Measurements from ENCODE around the gene RANGAP1. TPM values are rescaled to one million over a fixed set of nuclear protein-coding genes. Genes with fewer than 3 reads are reported as not detected.

The RANGAP1 gene
- total RNA-seq, 1 donor from 2014 or later, result 46.2 TPM

DNA sequence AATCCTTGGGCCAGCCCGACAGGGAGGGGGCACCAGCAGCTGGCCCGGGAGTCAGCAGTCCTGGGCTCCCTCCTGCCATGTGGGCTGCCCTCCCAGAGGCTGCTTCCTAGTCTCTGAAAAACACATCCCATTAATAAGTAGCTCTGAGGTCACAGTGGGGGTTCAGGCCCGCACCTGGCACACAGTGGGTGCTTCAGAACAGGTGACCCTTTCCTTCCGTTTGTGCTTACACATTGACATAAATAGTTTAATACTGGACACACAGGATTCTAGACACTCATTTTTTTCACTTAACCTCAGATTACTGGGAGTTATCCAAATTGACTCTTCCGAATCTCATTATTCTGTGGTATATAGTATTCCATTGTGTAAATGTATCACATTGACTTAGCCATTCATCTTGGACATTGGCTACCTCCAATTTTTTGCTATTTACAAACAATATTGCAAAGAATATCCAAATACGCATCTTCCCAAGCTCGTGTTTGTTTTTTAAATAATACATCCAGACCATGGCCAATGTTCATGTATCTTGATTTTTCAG is 44.8 kb downstream of the RANGAP1 start:
- ATAC-seq (no peak), DNase-seq (no peak)
- intact Hi-C loops (cut with micrococcal nuclease), result no loop called here

DNA sequence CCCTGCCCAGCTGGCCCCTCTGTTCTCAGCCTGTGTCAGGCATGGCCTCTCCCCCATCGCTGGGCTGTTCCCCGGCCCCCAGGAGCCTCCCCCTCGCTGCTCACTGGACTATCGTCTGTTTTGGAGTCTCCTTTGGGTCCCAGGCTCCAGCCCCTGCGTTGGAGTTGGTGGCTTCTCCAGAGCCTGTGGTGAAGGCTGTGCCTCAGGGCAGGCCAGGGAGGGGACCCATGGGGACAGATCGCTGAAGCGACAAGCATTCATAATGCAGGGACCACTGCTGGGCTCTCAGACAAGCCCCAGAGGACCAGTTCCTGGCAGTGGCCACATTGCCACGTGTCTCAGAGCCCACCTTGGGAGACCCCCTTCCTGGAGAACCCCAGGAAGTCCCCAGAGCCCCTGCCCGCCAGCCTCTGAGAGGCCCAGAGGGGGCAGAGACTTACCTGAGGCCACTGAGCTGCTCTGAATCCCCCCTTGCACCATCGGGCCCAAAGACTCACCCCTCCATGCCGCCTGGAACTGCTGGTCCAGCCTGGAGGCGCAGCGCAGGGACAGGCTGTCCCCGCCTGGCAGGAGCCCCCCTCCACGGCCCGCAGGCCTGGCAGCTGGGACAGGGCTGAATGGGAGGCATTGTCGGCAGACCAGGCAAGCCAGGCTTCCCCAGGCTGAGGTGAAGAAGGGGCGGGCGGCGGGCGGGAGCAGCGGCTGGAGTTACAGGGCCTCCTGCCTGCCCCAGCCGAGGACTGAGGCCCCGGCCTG is 45.4 kb downstream of the RANGAP1 start, which contains the start of gene CHADL:
Gene CHADL (minus strand): TSS at position 555 of the 756 bp plus-strand sequence. CDS start 50 bp downstream, at position 505.
- intact Hi-C loops (cut with micrococcal nuclease), result no loop called here
- DNase-seq (peak; percentile 58), ATAC-seq (peak; percentile 13)

- no peak for DNase-seq
- intact Hi-C loops (cut with micrococcal nuclease), result no loop called here
- ATAC-seq, result no peak
Measured at GRCh38 chr22:41239443-41240128, 46.4 kb downstream of the RANGAP1 start.

GRCh38 chr22:41238570-41239442 is 47.2 kb downstream of the RANGAP1 start:
- DNase-seq (no peak), ATAC-seq (no peak)
- intact Hi-C loops (cut with micrococcal nuclease), result no loop called here

- ATAC-seq, result peak; percentile 67
- intact Hi-C loops (cut with micrococcal nuclease), result no loop called here
- peak; percentile 86 for DNase-seq
Measured at GRCh38 chr22:41237707-41238569, 48.0 kb downstream of the RANGAP1 start.

DNA sequence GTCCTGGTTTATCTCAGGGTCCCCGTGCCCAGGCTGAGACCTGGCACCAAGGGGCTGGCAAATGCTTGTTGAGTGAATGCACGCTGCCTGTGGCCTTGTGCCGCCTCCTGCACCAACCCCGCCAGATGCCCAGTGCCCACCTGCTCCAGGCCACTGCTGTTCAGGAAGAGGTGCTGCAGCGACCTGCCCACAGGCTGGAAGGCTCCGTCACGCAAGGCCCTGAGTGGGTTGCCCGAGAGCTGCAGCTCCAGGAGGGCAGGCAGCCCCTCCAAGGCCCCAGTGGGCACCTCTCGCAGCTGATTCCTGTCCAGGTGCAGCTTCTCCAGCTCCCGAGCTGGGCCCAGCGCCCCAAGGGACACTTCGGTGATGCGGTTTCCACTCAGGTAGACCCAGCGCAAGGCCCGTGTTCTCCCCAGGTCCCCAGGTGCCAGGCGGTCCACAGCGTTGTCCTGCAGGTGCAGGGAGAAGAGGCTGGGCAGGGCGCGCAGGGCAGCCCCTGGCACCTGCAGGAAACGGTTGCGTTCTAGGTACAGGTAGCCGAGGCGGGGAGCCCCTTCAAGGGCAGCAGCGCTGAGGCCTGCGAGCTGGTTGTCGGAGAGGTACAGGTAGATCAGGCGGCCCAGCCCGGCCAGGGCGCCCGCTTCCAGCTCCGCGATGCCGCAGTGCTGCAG is 48.8 kb downstream of the RANGAP1 start:
- intact Hi-C loops (cut with micrococcal nuclease), result no loop called here
- ATAC-seq (no peak), DNase-seq (no peak)

DNA sequence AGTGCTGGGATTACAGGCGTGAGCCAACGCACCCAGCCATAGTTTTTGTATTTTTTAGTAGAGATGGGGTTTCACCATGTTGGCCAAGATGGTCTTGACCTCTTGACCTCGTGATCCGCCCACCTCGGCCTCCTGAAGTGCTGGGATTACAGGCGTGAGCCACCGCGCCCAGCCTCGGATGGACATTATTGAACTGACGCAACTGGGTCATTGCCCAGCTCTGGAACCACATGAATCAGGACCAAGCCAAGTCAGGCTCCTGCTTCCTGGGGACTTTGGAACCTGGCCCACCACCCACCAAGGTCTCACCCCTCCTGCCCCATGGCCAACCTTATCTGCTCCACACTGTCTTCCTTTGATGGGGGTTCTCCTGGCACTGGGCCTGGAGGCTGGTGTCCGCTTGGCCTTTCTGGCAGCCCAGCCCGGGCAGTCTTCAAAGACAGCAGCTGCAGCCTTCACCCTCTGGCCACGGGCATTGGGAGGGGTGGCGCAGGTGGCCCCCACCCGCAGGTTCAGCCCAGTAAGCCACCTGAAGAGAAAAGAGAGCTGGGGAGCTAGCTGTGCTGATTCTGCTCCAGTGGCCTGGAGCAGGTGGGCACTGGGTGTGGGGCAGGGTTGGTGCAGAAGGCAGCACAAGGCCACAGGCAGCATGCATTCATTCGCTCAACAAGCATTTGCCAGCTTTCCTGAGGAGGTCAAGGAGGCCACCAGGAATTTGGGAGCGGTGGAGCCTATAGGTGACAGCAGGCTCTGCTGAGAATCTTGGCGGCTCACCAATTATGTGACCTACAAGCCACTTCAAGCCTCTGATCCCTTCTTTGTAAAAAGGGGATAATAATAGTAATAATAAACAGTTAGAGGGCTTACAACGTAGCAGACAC is 50.9 kb downstream of the RANGAP1 start:
- ATAC-seq (peak; percentile 27), DNase-seq (no peak)
- intact Hi-C loops (cut with micrococcal nuclease), result no loop called here

DNA sequence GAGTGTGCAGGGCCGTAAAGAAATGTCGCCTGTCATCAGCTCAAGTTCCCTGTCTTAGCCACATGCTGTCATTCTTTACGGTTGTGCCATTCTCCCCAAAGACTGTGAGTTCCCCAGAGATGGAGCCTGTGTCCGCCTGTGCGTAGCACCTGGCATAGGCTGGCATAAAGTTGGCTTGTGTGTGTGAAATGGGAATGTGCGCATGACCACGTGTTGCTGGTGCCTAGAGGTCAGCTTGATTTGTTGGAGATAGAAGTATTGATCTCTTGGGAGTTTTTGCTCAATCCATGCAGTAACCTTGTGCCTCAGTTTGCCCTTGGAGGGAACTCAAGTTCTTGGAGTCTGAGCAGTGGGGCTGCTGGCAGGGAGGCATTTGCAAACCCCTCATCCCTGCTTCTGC is 54.6 kb downstream of the RANGAP1 start:
- DNase-seq, result no peak
- intact Hi-C loops (cut with micrococcal nuclease), result no loop called here

GRCh38 chr22:41230401-41230785 is 55.6 kb downstream of the RANGAP1 start:
- intact Hi-C loops (cut with micrococcal nuclease), result no loop called here
- no peak for DNase-seq
- no peak for ATAC-seq

More for the DNA sequence above, 54.6 kb downstream of the RANGAP1 start:
- no peak for ATAC-seq

DNA sequence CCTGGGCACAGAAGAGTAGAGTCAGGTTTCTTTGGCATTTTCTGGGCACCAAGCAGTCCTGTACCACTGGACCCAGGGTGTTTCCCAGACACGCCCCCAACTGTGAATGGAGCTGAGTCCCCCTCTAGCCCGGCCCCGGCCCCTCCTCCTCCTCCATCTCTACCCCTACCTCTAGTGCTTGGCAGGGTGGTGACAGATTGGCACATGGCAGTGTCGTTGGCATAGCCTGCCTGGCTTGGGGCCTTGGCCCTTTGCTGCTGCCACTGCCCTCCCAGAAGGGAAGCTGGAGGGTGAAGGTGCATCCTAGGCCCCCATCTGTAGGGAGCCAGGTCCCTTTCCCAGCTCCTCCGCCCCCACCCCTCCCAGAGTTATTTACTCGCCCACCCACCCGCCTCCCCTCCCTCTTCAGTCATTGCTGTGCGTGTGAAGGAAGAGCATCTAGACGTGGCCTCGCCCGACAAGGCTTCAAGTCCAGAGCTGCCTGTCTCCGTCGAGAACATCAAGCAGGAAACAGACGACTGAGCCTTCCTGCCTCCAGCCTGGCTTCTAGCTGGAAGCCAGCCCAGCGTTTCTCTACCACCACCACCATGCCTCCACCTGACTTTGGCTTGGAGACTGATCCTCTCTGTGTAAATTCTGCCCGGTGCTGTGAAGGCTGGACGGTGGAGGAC is 56.1 kb downstream of the RANGAP1 start:
- DNase-seq (peak; percentile 81), ATAC-seq (peak; percentile 86)
- intact Hi-C loops (cut with micrococcal nuclease), result no loop called here

- intact Hi-C loops (cut with micrococcal nuclease), result no loop called here
- DNase-seq (no peak), ATAC-seq (no peak)
Measured at GRCh38 chr22:41229215-41229614, 56.8 kb downstream of the RANGAP1 start.

DNA sequence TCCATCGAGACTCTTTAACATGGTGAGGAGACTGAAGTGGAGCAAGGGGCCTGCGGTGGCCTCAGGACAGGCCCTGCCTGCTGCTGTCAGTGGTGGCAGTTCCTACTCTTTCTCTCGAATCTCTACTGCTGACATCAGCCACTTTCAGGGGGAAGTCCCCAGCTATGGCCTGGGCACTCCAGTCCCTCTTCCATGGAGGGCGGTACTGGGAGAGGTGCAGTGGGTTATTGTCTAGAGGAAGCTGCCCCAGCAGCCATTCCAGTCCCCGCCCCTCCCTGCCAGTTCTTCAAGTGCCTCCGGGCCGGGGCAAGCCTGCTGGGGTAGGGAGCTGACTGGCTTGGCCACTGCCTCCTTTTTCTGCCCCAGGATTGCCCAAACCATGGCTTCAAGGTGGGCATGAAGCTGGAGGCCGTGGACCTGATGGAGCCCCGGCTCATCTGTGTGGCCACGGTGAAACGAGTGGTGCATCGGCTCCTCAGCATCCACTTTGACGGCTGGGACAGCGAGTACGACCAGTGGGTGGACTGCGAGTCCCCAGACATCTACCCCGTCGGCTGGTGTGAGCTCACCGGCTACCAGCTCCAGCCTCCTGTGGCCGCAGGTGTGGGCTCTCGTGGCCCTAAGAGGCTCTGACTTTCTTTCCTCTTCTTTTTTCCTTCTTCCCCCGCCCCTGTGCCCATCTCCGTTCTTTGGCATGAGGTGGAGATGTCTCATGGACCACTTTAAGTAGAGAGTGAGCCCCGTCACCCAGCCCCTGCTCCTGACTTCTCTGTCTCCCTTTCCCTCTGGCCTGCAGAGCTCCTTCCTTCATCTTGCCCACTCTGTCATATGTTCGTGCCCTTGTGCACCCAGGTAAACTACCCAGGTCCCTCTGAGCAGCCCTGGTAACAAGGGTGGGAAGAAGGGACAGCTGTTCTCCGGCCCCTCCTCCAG is 59.0 kb downstream of the RANGAP1 start:
- DNase-seq, result peak; percentile 53
- intact Hi-C loops (cut with micrococcal nuclease), result no loop called here
- ATAC-seq, result peak; percentile 11

DNA sequence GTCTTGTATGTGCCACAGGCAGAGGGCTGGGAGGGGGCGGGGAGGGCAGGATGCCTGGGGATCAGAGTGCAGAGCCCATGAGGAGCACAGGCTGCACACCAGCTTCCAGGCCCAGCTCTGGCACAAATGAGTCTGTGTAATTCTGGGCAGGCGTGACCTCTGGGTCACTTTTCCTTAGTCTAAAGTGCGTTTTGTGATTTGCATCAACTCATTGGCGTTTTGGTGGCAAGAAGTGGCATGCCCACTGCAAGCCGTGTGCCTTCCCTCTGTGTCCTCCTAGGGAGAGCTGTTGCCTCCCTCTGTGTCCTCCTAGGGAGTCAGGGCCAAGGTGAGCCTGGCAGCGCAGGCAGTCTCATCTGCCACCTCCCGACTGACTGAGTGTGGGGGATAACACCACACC is 62.5 kb downstream of the RANGAP1 start:
- DNase-seq (no peak), ATAC-seq (no peak)
- intact Hi-C loops (cut with micrococcal nuclease), result no loop called here

DNA sequence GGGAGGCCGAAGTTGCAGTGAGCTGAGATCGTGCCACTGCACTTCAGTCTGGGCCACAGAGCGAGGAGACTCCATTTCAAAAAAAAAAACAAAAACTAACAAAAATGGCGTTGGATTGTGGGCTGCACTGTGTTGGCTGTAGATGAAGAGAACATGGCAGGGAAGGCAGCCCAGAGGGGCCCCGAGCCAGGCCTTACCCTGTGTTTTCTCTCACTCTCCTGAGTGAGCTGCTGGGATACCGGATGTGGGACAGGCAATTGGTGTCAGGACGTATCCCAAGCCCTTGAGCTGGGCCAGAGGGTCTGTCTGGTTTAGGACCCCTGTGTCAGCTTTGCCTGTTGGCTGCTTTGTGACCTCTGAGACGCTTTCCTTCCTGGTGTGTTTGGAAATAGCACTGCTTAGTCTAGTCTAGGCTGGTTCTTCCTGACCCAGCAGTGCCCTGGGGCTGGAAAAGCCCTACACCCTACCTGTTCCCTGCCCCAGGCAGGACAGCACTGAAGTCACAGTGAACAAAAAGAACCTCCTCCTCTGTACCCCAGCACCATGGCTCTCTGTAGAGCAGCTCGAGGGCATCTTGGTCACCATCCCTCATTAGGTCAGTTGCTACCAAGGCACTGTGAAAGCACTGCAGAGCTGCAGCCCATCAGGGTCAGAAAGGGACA is 63.0 kb downstream of the RANGAP1 start:
- intact Hi-C loops (cut with micrococcal nuclease), result no loop called here

DNA sequence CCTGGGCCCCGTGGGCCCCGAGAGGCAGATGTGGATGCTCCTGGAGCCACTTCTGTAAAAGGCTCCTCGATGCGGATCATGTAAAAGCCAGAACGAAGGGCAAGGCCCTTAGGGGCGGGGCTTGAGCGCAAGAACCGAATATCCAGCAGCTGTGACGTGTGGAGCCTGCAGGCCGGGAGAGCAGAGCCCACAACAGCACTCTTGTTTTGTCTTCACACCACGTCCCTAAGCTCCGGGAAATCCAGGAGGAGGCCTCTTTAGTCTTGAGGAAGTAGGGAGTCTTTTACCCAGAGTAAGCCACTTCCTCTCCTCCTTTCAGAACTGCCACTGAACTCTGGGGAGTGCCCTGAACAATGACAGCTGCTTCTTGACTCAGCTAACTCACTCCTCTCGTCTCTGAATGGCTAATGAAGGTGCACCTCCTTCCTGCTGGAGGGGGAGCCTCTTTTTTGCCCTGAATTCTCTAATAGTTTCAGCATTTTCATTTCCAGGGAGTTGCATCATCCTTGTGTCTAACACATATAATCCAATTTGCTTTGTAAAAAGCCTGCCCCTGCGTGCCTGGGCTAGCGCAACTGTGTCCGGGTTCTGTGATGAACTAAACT is 68.3 kb downstream of the RANGAP1 start:
- ATAC-seq (peak; percentile 91), DNase-seq (peak; percentile 84)
- intact Hi-C loops (cut with micrococcal nuclease), result no loop called here

More for the DNA sequence above, 63.0 kb downstream of the RANGAP1 start:
- DNase-seq, result no peak
- ATAC-seq, result no peak

Measured in left ventricle myocardium superior (tissue), 1 donor.